Right lobe of liver (tissue), 4 donors: ENCODE results near the gene DNAAF9.

Experiments
- POLR2A ChIP-seq: fragments of 450-650 bp; IDR thresholded peaks from one replicate; pipeline ENCODE4 v1.6.1; 2017; ENCODE audit warnings: antibody characterized with exemption, mild to moderate bottlenecking
- TF ChIP-seq, protein P1 (sequence below), 4 donors: fragments of 200-600 bp in 3 of 4; fragments of 450-650 bp in 1 of 4; IDR thresholded peaks; one replicate each; pipeline versions ENCODE4 v1.5.1 to v1.8.0; 2016 to 2022; ENCODE audit warnings: antibody characterized with exemption in 4 of 4, mild to moderate bottlenecking in 2 of 4
- donor health status: DM: no; HTN: no; CAD: no.
- donor health status: DM: no; HTN: no; CAD: no.
- donor health status: DM: no; HTN: yes; CAD: no.

DNA sequence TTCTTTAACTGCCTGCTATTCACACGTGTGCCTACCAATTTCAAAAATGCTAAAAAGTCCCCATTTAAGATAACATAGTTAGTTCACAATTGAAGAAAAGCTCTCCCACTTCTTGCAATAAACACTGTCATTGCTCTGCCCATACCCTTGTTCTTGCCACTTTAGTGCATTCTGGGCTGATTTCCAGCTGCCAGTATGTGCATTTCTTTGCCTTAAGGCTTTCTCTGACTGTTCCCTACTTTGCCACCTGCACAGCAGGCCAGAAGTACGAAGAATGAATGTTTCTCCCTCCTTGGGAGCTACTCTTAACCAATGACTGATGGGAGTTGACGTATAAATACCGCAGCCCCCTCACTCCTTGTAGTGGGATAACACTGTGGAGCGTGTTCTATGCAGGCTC lies 47.4 kb upstream of the DNAAF9 start:
- TF ChIP-seq, protein P1, sequence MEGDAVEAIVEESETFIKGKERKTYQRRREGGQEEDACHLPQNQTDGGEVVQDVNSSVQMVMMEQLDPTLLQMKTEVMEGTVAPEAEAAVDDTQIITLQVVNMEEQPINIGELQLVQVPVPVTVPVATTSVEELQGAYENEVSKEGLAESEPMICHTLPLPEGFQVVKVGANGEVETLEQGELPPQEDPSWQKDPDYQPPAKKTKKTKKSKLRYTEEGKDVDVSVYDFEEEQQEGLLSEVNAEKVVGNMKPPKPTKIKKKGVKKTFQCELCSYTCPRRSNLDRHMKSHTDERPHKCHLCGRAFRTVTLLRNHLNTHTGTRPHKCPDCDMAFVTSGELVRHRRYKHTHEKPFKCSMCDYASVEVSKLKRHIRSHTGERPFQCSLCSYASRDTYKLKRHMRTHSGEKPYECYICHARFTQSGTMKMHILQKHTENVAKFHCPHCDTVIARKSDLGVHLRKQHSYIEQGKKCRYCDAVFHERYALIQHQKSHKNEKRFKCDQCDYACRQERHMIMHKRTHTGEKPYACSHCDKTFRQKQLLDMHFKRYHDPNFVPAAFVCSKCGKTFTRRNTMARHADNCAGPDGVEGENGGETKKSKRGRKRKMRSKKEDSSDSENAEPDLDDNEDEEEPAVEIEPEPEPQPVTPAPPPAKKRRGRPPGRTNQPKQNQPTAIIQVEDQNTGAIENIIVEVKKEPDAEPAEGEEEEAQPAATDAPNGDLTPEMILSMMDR (IDR thresholded peaks at IDR 0.05) = no peak
- no peak for TF ChIP-seq POLR2A
